Measurements from ENCODE around the gene LYSET. TPM values are rescaled to one million over a fixed set of nuclear protein-coding genes. Genes with fewer than 3 reads are reported as not detected.

Gene LYSET
- polyA plus RNA-seq, 2 of the 4 experiments (the other 2 are of a cell fraction) = 29.9 to 37.0 TPM

DNA sequence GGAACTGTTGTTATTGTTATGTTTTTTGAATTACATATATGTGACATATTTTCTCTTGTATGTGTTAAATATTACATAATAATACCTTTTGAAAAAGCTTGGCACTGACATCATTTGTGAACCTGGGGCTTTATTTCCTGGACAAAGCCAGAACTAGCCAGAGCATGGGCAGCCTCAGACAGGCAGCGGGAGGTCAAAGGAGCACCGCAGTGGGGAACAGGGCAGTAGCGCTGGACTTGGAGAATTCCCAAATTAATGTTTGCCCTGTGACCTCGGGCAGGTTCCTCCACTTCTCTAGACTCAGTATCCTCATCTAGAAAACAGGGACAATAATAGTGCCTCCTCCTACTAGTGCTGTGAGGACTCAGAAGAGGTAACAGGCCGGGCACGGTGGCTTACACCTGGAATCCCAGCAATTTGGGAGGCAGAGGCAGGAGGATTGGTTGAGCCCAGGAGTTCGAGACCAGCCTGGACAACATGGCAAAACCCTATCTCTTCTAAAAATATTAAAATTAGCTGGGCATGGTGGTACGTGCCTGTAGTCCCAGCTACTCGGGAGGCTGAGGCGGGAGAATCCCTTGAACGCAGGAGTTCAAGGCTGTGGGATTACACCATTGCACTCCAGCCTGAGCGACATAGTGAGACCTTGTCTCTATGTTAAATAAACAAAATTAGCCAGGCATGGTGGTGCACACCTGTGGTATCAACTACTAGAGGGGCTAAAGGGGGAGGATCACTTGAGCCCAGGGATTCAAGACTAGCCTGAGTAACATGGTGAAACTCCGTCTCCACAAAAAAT, 42.1 kb upstream of the LYSET start:
- H3K4me2 ChIP-seq = no peak overlapping the region
- ChIA-PET POLR2A (no interaction called here), CTCF (interaction anchor here (0.6 to 18.0 kb wide), 3 partner anchors 30 to 457 kb away, joined by 3 to 371 read pairs (median 16); partner anchors contain the start of gene ITPK1)
- FAIRE-seq (no peak), DNase-seq (ENCODE audit: low read depth in 1 of 2, low spot score in 1 of 2) (no peak), ATAC-seq (no peak)
- H3K9me3 ChIP-seq = no peaks in the 10 kb centered on the region
- H3K4me1 ChIP-seq = no peaks in the 10 kb centered on the region
- no peak overlapping the region for H3K27ac ChIP-seq
- H3K4me3 ChIP-seq = no peak overlapping the region
- WGBS (ENCODE audit: missing lambda C conversion rate) = 68% methylated on average over 13 of the region's 13 CpGs
- TF ChIP-seq SMC3 (IDR thresholded peaks at IDR 0.05) (no peak), CBX2 (IDR thresholded peaks at IDR 0.05; ENCODE audit: borderline replicate concordance, low read depth) (no peak), MAZ (IDR thresholded peaks at IDR 0.05; ENCODE audit: borderline replicate concordance, low read depth, low read length) (no peak)

DNA sequence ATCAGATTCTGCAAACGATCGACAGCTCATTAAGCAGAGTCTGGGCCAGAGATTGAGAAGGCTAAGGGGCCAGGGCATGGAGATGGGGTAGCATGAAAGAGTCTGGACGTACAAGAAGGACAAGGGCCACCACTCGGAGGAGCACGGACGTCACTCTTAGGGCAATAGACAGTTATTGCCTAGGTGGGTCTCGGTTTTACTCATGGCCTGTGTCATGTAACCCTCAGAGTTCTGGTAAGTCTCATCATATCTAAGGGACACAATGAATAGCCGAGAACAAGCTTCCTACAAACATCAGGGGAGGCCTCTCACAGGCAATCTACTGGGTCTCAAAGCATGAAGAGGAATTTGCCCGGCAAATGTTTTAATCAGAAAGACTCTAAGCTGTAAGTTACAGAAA, 39.0 kb upstream of the LYSET start:
- no peak for TF ChIP-seq SMC3 (IDR thresholded peaks at IDR 0.05)
- TF ChIP-seq, protein P1, sequence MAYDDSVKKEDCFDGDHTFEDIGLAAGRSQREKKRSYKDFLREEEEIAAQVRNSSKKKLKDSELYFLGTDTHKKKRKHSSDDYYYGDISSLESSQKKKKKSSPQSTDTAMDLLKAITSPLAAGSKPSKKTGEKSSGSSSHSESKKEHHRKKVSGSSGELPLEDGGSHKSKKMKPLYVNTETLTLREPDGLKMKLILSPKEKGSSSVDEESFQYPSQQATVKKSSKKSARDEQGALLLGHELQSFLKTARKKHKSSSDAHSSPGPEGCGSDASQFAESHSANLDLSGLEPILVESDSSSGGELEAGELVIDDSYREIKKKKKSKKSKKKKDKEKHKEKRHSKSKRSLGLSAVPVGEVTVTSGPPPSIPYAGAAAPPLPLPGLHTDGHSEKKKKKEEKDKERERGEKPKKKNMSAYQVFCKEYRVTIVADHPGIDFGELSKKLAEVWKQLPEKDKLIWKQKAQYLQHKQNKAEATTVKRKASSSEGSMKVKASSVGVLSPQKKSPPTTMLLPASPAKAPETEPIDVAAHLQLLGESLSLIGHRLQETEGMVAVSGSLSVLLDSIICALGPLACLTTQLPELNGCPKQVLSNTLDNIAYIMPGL (CRISPR knock-in tag; IDR thresholded peaks at IDR 0.05; ENCODE audit: borderline replicate concordance) = no peak
- TF ChIP-seq, protein P2, sequence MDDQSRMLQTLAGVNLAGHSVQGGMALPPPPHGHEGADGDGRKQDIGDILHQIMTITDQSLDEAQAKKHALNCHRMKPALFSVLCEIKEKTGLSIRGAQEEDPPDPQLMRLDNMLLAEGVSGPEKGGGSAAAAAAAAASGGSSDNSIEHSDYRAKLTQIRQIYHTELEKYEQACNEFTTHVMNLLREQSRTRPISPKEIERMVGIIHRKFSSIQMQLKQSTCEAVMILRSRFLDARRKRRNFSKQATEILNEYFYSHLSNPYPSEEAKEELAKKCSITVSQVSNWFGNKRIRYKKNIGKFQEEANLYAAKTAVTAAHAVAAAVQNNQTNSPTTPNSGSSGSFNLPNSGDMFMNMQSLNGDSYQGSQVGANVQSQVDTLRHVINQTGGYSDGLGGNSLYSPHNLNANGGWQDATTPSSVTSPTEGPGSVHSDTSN (IDR thresholded peaks at IDR 0.05) = no peak
- no peak for TF ChIP-seq EP300 (IDR thresholded peaks at IDR 0.05)
- TF ChIP-seq HEYL (CRISPR knock-in tag; IDR thresholded peaks at IDR 0.05) = no peak
- no peak for TF ChIP-seq RARB (CRISPR knock-in tag; IDR thresholded peaks at IDR 0.05)
- TF ChIP-seq NPAS2 (CRISPR knock-in tag; IDR thresholded peaks at IDR 0.05; ENCODE audit: borderline replicate concordance) = no peak
- TF ChIP-seq, protein P3, sequence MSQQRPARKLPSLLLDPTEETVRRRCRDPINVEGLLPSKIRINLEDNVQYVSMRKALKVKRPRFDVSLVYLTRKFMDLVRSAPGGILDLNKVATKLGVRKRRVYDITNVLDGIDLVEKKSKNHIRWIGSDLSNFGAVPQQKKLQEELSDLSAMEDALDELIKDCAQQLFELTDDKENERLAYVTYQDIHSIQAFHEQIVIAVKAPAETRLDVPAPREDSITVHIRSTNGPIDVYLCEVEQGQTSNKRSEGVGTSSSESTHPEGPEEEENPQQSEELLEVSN (IDR thresholded peaks at IDR 0.05; ENCODE audit: borderline replicate concordance, low read depth) = no peak
- TF ChIP-seq BHLHE40 (IDR thresholded peaks at IDR 0.05; ENCODE audit: low read depth, low read length) = no peak
- TF ChIP-seq JUNB (IDR thresholded peaks at IDR 0.05) = no peak
- TF ChIP-seq HDAC2 (IDR thresholded peaks at IDR 0.05) = no peak
- TF ChIP-seq ESRRA (IDR thresholded peaks at IDR 0.05; ENCODE audit: borderline replicate concordance, low read length) = no peak
- TF ChIP-seq, protein P4, sequence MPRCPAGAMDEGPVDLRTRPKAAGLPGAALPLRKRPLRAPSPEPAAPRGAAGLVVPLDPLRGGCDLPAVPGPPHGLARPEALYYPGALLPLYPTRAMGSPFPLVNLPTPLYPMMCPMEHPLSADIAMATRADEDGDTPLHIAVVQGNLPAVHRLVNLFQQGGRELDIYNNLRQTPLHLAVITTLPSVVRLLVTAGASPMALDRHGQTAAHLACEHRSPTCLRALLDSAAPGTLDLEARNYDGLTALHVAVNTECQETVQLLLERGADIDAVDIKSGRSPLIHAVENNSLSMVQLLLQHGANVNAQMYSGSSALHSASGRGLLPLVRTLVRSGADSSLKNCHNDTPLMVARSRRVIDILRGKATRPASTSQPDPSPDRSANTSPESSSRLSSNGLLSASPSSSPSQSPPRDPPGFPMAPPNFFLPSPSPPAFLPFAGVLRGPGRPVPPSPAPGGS (IDR thresholded peaks at IDR 0.05) = no peak
- TF ChIP-seq, protein P5, sequence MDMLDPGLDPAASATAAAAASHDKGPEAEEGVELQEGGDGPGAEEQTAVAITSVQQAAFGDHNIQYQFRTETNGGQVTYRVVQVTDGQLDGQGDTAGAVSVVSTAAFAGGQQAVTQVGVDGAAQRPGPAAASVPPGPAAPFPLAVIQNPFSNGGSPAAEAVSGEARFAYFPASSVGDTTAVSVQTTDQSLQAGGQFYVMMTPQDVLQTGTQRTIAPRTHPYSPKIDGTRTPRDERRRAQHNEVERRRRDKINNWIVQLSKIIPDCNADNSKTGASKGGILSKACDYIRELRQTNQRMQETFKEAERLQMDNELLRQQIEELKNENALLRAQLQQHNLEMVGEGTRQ (IDR thresholded peaks at IDR 0.05) = no peak
- Histone ChIP-seq H3K4me3 (no peak overlapping the region), H3K4me1 (peaks cover 6% of the 10 kb centered on the region; the same call in 1 of the 3 replicates), H3K4me2 (no peak overlapping the region), H3K9me3 (no peaks in the 10 kb centered on the region), H3K27ac (no peak overlapping the region)
- FAIRE-seq = no peak
- 64% methylated on average over 9 of the region's 9 CpGs for WGBS (ENCODE audit: missing lambda C conversion rate)
- POLR2A ChIA-PET = no interaction called here
- no peak for DNase-seq (ENCODE audit: low read depth in 1 of 2, low spot score in 1 of 2)
- ATAC-seq = no peak
- CTCF ChIA-PET = interaction anchor here (0.6 to 4.8 kb wide), 5 partner anchors 14 to 194 kb away, joined by 3 to 27 read pairs (median 9); no protein-coding TSS in a partner anchor
